Measurements from ENCODE around the gene ACVR2A. TPM values are rescaled to one million over a fixed set of nuclear protein-coding genes. Genes with fewer than 3 reads are reported as not detected.

Gene ACVR2A
- total RNA-seq, 1 experiment from 2014 or later = 12.5 TPM

DNA sequence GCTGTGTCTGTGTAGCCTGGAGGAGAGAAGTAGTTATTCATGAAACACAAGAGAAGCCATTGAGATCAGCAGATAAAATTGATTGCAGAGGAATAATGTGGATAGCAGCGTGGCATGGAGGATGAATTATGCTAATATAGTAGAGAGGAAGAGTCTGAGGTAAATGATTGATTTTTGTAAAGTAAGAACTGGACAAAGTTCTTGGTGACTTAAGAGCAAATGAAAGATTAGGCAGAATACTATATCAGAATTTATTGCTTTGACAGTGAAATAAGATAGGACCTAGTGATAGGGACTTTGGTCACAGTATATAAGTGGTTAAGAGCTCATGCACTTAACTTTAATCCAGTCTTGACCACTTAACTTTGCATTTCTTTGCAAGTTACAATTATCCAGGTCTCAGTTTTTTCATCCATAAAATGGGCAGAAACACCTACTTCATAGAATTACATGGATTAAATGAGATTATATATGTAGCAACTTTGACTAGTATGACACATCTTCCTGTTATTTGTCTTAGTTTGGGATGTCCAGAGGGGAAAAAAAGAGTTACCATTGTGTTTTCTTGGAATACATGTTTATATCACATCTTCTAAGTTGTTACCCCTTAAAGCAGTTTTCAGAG is 29.1 kb downstream of the ACVR2A start:
- intact Hi-C loops (cut with micrococcal nuclease; ENCODE audit: unreplicated experiment) = no loop called here
- Mint-ChIP-seq H3K27ac (ENCODE audit: unreplicated experiment) (no peak overlapping the region), H3K27me3 (ENCODE audit: unreplicated experiment) (no peaks in the 10 kb centered on the region), H3K9me3 (ENCODE audit: low read depth, unreplicated experiment) (no peaks in the 10 kb centered on the region), H3K4me3 (ENCODE audit: low read depth, unreplicated experiment) (no peak overlapping the region), H3K4me1 (ENCODE audit: low read depth, unreplicated experiment) (peaks cover 11% of the 10 kb centered on the region), H3K36me3 (ENCODE audit: insufficient read depth, unreplicated experiment) (no peaks in the 10 kb centered on the region)
- no peak for DNase-seq
- BruUV-seq (replicated peaks) = no TSS peak
- TF ChIP-seq, protein P1, sequence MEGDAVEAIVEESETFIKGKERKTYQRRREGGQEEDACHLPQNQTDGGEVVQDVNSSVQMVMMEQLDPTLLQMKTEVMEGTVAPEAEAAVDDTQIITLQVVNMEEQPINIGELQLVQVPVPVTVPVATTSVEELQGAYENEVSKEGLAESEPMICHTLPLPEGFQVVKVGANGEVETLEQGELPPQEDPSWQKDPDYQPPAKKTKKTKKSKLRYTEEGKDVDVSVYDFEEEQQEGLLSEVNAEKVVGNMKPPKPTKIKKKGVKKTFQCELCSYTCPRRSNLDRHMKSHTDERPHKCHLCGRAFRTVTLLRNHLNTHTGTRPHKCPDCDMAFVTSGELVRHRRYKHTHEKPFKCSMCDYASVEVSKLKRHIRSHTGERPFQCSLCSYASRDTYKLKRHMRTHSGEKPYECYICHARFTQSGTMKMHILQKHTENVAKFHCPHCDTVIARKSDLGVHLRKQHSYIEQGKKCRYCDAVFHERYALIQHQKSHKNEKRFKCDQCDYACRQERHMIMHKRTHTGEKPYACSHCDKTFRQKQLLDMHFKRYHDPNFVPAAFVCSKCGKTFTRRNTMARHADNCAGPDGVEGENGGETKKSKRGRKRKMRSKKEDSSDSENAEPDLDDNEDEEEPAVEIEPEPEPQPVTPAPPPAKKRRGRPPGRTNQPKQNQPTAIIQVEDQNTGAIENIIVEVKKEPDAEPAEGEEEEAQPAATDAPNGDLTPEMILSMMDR (IDR thresholded peaks at IDR 0.05; ENCODE audit: unreplicated experiment) = no peak
- CTCF ChIA-PET = interaction anchor here (0.6 kb wide), 1 partner anchor 498 kb away, joined by 3 read pairs; no protein-coding TSS in a partner anchor

DNA sequence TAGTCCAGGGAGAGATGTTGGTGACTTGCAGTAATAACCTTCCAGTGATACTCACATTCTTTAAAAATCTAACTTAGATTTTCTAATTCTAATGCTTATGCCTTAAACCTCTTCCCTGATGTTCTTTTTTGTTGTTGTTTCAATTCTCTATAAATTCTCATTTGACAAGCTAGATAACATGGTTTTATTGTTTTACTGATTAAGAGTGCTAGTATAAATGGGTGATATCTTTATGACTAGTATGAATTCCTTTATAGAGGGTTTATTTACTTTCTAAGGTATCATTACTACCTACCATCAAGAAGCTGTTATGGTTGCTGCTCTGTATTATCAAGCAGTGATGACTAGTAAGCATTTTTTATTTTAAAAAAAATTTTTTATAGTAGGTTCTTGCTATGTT is 35.0 kb downstream of the ACVR2A start:
- H3K27me3 Mint-ChIP-seq (ENCODE audit: unreplicated experiment) = no peaks in the 10 kb centered on the region
- CTCF ChIA-PET = no interaction called here
- H3K4me1 Mint-ChIP-seq (ENCODE audit: low read depth, unreplicated experiment) = peaks cover 14% of the 10 kb centered on the region
- no peak overlapping the region for H3K27ac Mint-ChIP-seq (ENCODE audit: unreplicated experiment)
- intact Hi-C loops (cut with micrococcal nuclease; ENCODE audit: unreplicated experiment) = no loop called here
- no TSS peak for BruUV-seq (replicated peaks)
- TF ChIP-seq, protein P1 (IDR thresholded peaks at IDR 0.05; ENCODE audit: unreplicated experiment) = no peak
- no peaks in the 10 kb centered on the region for H3K9me3 Mint-ChIP-seq (ENCODE audit: low read depth, unreplicated experiment)
- H3K4me3 Mint-ChIP-seq (ENCODE audit: low read depth, unreplicated experiment) = no peak overlapping the region
- DNase-seq = no peak
- no peaks in the 10 kb centered on the region for H3K36me3 Mint-ChIP-seq (ENCODE audit: insufficient read depth, unreplicated experiment)

DNA sequence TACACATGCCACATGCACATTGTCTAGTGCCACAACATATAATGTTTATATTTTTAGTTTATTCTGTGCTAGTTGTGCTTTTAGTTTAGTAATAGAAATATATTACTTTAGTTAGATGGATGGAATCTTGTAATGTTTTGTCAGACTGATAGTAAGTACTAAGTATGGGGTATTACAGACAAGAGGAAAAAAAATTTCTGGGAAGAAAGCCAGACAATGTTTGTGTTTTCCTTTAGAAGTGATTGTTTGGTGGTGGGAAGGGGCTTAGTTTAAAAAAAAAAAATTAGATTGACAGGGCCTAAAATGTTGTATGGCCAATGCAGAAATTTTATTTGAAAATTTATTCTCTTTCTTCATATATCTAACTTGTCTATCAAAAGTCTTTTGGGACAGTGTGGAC is 37.8 kb downstream of the ACVR2A start:
- Mint-ChIP-seq H3K36me3 (ENCODE audit: insufficient read depth, unreplicated experiment) (no peaks in the 10 kb centered on the region), H3K27me3 (ENCODE audit: unreplicated experiment) (no peaks in the 10 kb centered on the region), H3K4me1 (ENCODE audit: low read depth, unreplicated experiment) (peaks cover 18% of the 10 kb centered on the region), H3K9me3 (ENCODE audit: low read depth, unreplicated experiment) (no peaks in the 10 kb centered on the region), H3K4me3 (ENCODE audit: low read depth, unreplicated experiment) (no peak overlapping the region), H3K27ac (ENCODE audit: unreplicated experiment) (no peak overlapping the region)
- intact Hi-C loops (cut with micrococcal nuclease; ENCODE audit: unreplicated experiment) = no loop called here
- DNase-seq = no peak
- CTCF ChIA-PET = no interaction called here
- no TSS peak for BruUV-seq (replicated peaks)
- TF ChIP-seq, protein P1 (IDR thresholded peaks at IDR 0.05; ENCODE audit: unreplicated experiment) = no peak

DNA sequence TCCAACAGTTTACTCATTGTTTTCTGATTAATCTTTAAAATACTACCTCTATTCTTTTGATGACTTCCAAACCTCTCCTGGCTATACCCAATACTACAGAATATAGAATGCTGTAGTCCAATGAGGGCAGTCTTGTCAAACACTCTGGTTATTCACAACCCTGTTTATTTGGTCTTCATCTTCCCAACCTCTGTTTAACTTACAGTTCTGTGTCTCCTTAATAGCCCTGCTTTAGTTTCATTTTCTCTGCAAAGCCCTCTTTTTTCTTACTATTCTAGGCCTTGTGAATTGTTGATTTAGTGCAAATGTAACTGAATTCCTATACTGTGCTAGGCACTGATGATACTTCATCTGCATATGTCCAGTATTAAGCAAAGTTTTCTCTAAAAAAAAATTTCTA is 40.0 kb downstream of the ACVR2A start:
- intact Hi-C loops (cut with micrococcal nuclease; ENCODE audit: unreplicated experiment) = no loop called here
- no peak overlapping the region for H3K27ac Mint-ChIP-seq (ENCODE audit: unreplicated experiment)
- no TSS peak for BruUV-seq (replicated peaks)
- H3K4me3 Mint-ChIP-seq (ENCODE audit: low read depth, unreplicated experiment) = no peak overlapping the region
- H3K27me3 Mint-ChIP-seq (ENCODE audit: unreplicated experiment) = no peaks in the 10 kb centered on the region
- H3K9me3 Mint-ChIP-seq (ENCODE audit: low read depth, unreplicated experiment) = no peaks in the 10 kb centered on the region
- no peak for DNase-seq
- TF ChIP-seq, protein P1 (IDR thresholded peaks at IDR 0.05; ENCODE audit: unreplicated experiment) = no peak
- CTCF ChIA-PET = no interaction called here
- H3K4me1 Mint-ChIP-seq (ENCODE audit: low read depth, unreplicated experiment) = peaks cover 12% of the 10 kb centered on the region
- no peaks in the 10 kb centered on the region for H3K36me3 Mint-ChIP-seq (ENCODE audit: insufficient read depth, unreplicated experiment)
